Neural progenitor cell (in vitro differentiated cells): ENCODE measurements around the gene DGKE. TPM values are rescaled to one million over a fixed set of nuclear protein-coding genes. Genes with fewer than 3 reads are reported as not detected.

Source experiments
- DNase-seq: peaks from one replicate; pipeline ENCODE4 v3.0.0-alpha.2; 2016; ENCODE audit warnings: low spot score
- H2AFZ ChIP-seq: fragments of 200-600 bp; sonication (generic); replicated peaks from 2 replicates; pipeline ENCODE4 v1.6.1; 2016; ENCODE audit warnings: antibody characterized with exemption
- H3F3A ChIP-seq: fragments of 200-600 bp; sonication (generic); 2 replicates; pipeline ENCODE4 v1.6.1; 2016; ENCODE audit warnings: antibody characterized with exemption, low read depth
- H3K27ac ChIP-seq: fragments of 200-600 bp; sonication (generic); 2 replicates; pipeline ENCODE4 v1.5.1; 2016; ENCODE audit warnings: mild to moderate bottlenecking
- H3K27me3 ChIP-seq: fragments of 200-600 bp; sonication (generic); 2 replicates; pipeline ENCODE4 v1.6.1; 2016; ENCODE audit warnings: mild to moderate bottlenecking, moderate library complexity
- H3K36me3 ChIP-seq: fragments of 200-600 bp; sonication (generic); 2 replicates; pipeline ENCODE4 v1.5.1; 2016
- H3K4me1 ChIP-seq: fragments of 200-600 bp; sonication (generic); 2 replicates; pipeline ENCODE4 v1.6.1; 2016; ENCODE audit warnings: mixed run types
- H3K4me2 ChIP-seq: fragments of 200-600 bp; sonication (generic); 2 replicates; pipeline ENCODE4 v1.6.1; 2016
- H3K4me3 ChIP-seq: fragments of 200-600 bp; sonication (generic); 2 replicates; pipeline ENCODE4 v1.5.1; 2016
- H3K79me2 ChIP-seq: fragments of 200-600 bp; sonication (generic); 2 replicates; pipeline ENCODE4 v1.6.1; 2016; ENCODE audit warnings: low read depth
- H3K9ac ChIP-seq: fragments of 200-600 bp; sonication (generic); 2 replicates; pipeline ENCODE4 v1.6.1; 2016
- H3K9me3 ChIP-seq: fragments of 200-600 bp; sonication (generic); 2 replicates; pipeline ENCODE4 v1.5.1; 2016; ENCODE audit warnings: low read depth
- H4K20me1 ChIP-seq: fragments of 200-600 bp; sonication (generic); 2 replicates; pipeline ENCODE4 v1.6.1; 2016; ENCODE audit warnings: low read depth
- H3K27ac Mint-ChIP-seq: 3 replicates; pipeline ENCODE4 v1.8.0; 2021; ENCODE audit warnings: mixed read lengths
- H3K27me3 Mint-ChIP-seq: 2 replicates; pipeline ENCODE4 v1.8.0; 2022; ENCODE audit warnings: low read depth, mild to moderate bottlenecking, inconsistent platforms, moderate library complexity, mixed read lengths; ENCODE audit not compliant: insufficient read depth
- H3K36me3 Mint-ChIP-seq: 3 replicates; pipeline ENCODE4 v1.8.0; 2021; ENCODE audit warnings: mixed read lengths
- H3K4me1 Mint-ChIP-seq: 3 replicates; pipeline ENCODE4 v1.8.0; 2021; ENCODE audit warnings: mixed read lengths
- H3K4me3 Mint-ChIP-seq: 3 replicates; pipeline ENCODE4 v1.8.0; 2021; ENCODE audit warnings: mild to moderate bottlenecking, moderate library complexity, mixed read lengths
- H3K9me3 Mint-ChIP-seq: 3 replicates; pipeline ENCODE4 v1.8.0; 2020; ENCODE audit warnings: mixed read lengths
- EZH2 ChIP-seq: fragments of 200-600 bp; sonication (generic); IDR thresholded peaks from 2 replicates; pipeline ENCODE4 v1.6.1; 2017; ENCODE audit warnings: antibody characterized with exemption, mild to moderate bottlenecking, moderate library complexity
- EZH2phosphoT487 ChIP-seq: fragments of 200-600 bp; sonication (generic); IDR thresholded peaks from 2 replicates; pipeline ENCODE4 v1.6.1; 2017; ENCODE audit warnings: antibody characterized with exemption
- total RNA-seq: library from RNA; depleted of rRNA; stranded (reverse); fragments of >200 nt; gene quantifications from 2 replicates; pipeline ENCODE4 v1.2.3, GENCODE V29; 2015; ENCODE audit warnings: low replicate concordance
- TF ChIP-seq, protein P1 (sequence below): fragments of 200-600 bp; sonication (generic); IDR thresholded peaks from 2 replicates; pipeline ENCODE4 v1.5.1; 2017; ENCODE audit warnings: antibody characterized with exemption, mild to moderate bottlenecking

The DGKE gene
- total RNA-seq, 1 donor from 2014 or later, result 7.5 TPM

DNA sequence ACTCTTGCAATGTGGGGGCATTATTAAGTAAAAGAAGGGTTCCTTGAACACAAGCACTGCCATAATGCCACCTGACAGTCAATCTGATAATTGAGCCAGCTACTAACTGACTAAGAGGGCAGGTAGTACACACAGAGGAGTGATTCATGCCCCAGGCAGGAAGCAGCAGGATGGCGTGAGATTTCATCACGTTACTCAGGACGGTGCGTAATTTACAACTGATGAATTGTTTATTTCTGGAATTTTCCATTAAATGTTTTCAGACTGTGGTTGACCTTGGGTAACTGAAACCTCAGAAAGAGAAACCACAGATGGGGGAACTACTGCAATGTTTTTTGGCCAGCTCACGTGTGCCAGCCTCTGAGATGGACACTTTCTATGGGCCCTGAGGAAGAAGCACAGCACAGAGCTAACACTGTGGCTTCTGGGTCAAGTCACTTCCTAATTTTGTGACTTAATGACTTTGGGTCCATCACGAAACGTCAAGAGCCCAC lies 46.9 kb upstream of the DGKE start:
- H3F3A ChIP-seq, result no peaks in the 10 kb centered on the region
- no peaks in the 10 kb centered on the region for H3K9me3 Mint-ChIP-seq
- no peaks in the 10 kb centered on the region for H3K79me2 ChIP-seq
- no peak overlapping the region for H3K27ac Mint-ChIP-seq
- H4K20me1 ChIP-seq, result no peaks in the 10 kb centered on the region
- H3K4me2 ChIP-seq, result no peak overlapping the region
- no peaks in the 10 kb centered on the region for H3K4me1 ChIP-seq
- peaks cover under 1% of the 10 kb centered on the region for H3K4me1 Mint-ChIP-seq
- TF ChIP-seq, protein P1, sequence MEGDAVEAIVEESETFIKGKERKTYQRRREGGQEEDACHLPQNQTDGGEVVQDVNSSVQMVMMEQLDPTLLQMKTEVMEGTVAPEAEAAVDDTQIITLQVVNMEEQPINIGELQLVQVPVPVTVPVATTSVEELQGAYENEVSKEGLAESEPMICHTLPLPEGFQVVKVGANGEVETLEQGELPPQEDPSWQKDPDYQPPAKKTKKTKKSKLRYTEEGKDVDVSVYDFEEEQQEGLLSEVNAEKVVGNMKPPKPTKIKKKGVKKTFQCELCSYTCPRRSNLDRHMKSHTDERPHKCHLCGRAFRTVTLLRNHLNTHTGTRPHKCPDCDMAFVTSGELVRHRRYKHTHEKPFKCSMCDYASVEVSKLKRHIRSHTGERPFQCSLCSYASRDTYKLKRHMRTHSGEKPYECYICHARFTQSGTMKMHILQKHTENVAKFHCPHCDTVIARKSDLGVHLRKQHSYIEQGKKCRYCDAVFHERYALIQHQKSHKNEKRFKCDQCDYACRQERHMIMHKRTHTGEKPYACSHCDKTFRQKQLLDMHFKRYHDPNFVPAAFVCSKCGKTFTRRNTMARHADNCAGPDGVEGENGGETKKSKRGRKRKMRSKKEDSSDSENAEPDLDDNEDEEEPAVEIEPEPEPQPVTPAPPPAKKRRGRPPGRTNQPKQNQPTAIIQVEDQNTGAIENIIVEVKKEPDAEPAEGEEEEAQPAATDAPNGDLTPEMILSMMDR, result no peak
- TF ChIP-seq EZH2phosphoT487 (no peak), EZH2 (no peak)
- peaks cover 8% of the 10 kb centered on the region for H3K27me3 ChIP-seq
- H3K27ac ChIP-seq, result no peak overlapping the region
- H3K9ac ChIP-seq, result no peak overlapping the region
- no peak overlapping the region for H2AFZ ChIP-seq
- H3K27me3 Mint-ChIP-seq, result peaks cover 8% of the 10 kb centered on the region
- no peak for DNase-seq
- no peaks in the 10 kb centered on the region for H3K36me3 ChIP-seq
- H3K36me3 Mint-ChIP-seq, result no peaks in the 10 kb centered on the region
- no peak overlapping the region for H3K4me3 ChIP-seq
- no peaks in the 10 kb centered on the region for H3K9me3 ChIP-seq
- H3K4me3 Mint-ChIP-seq, result no peak overlapping the region

DNA sequence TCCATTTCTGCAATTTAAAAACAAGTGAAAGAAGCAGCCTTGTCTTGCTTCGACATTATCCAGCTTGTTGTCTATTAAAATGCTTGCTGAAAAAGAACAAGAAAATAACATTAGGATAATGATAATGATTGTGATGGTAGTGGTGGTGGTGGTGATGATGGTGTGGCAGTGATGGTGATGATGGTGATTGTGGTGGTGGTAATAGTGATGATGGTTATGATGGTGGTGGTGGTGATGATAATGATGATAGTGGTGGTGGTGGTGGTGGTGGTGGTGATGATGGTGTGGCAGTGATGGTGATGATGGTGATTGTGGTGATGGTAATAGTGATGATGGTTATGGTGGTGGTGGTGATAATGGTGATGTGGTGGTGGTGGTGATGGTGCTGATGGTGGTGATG lies 41.7 kb upstream of the DGKE start:
- peaks cover 11% of the 10 kb centered on the region for H3K4me1 ChIP-seq
- no peak overlapping the region for H2AFZ ChIP-seq
- H4K20me1 ChIP-seq, result no peaks in the 10 kb centered on the region
- H3K9me3 ChIP-seq, result no peaks in the 10 kb centered on the region
- no peak overlapping the region for H3K27ac Mint-ChIP-seq
- H3K4me3 ChIP-seq, result no peak overlapping the region
- H3K4me3 Mint-ChIP-seq, result peak overlapping the region; percentile 20
- H3K27me3 Mint-ChIP-seq, result peaks cover 11% of the 10 kb centered on the region
- DNase-seq, result no peak
- no peak for TF ChIP-seq EZH2phosphoT487
- no peak for TF ChIP-seq EZH2
- TF ChIP-seq, protein P1, result no peak
- H3K4me2 ChIP-seq, result no peak overlapping the region
- no peaks in the 10 kb centered on the region for H3K27me3 ChIP-seq
- H3K27ac ChIP-seq, result no peak overlapping the region
- no peaks in the 10 kb centered on the region for H3K79me2 ChIP-seq
- H3K36me3 ChIP-seq, result no peaks in the 10 kb centered on the region
- no peak overlapping the region for H3K9ac ChIP-seq
- peaks cover 8% of the 10 kb centered on the region for H3F3A ChIP-seq
- H3K4me1 Mint-ChIP-seq, result peaks cover 6% of the 10 kb centered on the region
- H3K36me3 Mint-ChIP-seq, result peaks cover 4% of the 10 kb centered on the region
- peaks cover 4% of the 10 kb centered on the region for H3K9me3 Mint-ChIP-seq

DNA sequence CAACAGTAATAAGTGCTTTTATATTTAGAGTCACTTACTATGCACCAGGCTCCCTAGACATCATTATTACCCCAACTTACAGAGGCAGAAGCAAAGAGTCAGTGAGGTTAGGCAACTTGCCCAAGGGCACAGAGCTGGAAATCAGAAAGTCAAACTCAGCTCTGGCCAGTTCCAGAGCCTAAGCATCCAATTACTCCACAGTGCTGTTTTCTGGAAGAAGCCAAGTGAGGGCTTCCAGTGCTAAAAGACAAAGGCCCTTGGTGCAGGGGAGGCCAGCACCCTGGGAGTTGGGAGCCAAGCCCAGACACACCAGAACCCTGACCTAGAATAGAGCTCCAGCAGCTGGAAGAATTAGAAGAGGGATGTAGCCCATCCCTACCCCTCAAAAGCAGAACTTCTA lies 40.4 kb upstream of the DGKE start:
- no peaks in the 10 kb centered on the region for H4K20me1 ChIP-seq
- peaks cover 11% of the 10 kb centered on the region for H3K4me1 ChIP-seq
- peaks cover 8% of the 10 kb centered on the region for H3K4me1 Mint-ChIP-seq
- TF ChIP-seq EZH2phosphoT487 (no peak), EZH2 (no peak)
- TF ChIP-seq, protein P1, result no peak
- no peak overlapping the region for H3K4me2 ChIP-seq
- no peak overlapping the region for H2AFZ ChIP-seq
- H3K4me3 Mint-ChIP-seq, result no peak overlapping the region
- no peaks in the 10 kb centered on the region for H3K79me2 ChIP-seq
- H3K9me3 ChIP-seq, result no peaks in the 10 kb centered on the region
- H3F3A ChIP-seq, result peaks cover 8% of the 10 kb centered on the region
- H3K9ac ChIP-seq, result no peak overlapping the region
- no peak overlapping the region for H3K4me3 ChIP-seq
- H3K27me3 Mint-ChIP-seq, result peaks cover 11% of the 10 kb centered on the region
- peaks cover 4% of the 10 kb centered on the region for H3K36me3 Mint-ChIP-seq
- no peak for DNase-seq
- H3K9me3 Mint-ChIP-seq, result peaks cover 4% of the 10 kb centered on the region
- H3K27me3 ChIP-seq, result no peaks in the 10 kb centered on the region
- H3K36me3 ChIP-seq, result no peaks in the 10 kb centered on the region
- no peak overlapping the region for H3K27ac ChIP-seq
- H3K27ac Mint-ChIP-seq, result no peak overlapping the region
